Left kidney (tissue), 8 donors: ENCODE measurements around the gene LPAR1. TPM values are rescaled to one million over a fixed set of nuclear protein-coding genes. Genes with fewer than 3 reads are reported as not detected.
"Not testable (repeated sequence)": the region's sequence is repeated elsewhere in the genome, so short reads cannot be mapped to it uniquely, and the experiment has no call there.

ENCODE experiments used
- DNase-seq: peaks from one replicate; pipeline ENCODE4 v3.0.0-alpha.2; 2013
- long read RNA-seq, 8 donors: transcript quantifications; one replicate each; lab custom pipeline, GENCODE V29; 2026
- polyA plus RNA-seq: library from polyadenylated mRNA; unstranded; fragments of 120-200 nt; gene quantifications from one replicate; pipeline ENCODE4 v1.2.1, GENCODE V29; 2013; ENCODE audit not compliant: insufficient read length

LPAR1 gene, protein sequence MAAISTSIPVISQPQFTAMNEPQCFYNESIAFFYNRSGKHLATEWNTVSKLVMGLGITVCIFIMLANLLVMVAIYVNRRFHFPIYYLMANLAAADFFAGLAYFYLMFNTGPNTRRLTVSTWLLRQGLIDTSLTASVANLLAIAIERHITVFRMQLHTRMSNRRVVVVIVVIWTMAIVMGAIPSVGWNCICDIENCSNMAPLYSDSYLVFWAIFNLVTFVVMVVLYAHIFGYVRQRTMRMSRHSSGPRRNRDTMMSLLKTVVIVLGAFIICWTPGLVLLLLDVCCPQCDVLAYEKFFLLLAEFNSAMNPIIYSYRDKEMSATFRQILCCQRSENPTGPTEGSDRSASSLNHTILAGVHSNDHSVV
- 25.9 TPM for polyA plus RNA-seq
- long read RNA-seq, donor 1, partial matches to known transcripts = 18 of 27 reads
- long read RNA-seq, donor 1, other reads (novel, unspliced or antisense) = 6 of 27 reads
- long read RNA-seq, donor 2, partial matches to known transcripts = 0 of 1 reads
- long read RNA-seq, donor 2, other reads (novel, unspliced or antisense) = 0 of 1 reads
- long read RNA-seq, donor 3, partial matches to known transcripts = 0 of 1 reads
- long read RNA-seq, donor 3, other reads (novel, unspliced or antisense) = 0 of 1 reads
- long read RNA-seq, donor 4 = 0 reads
- long read RNA-seq, donor 5, partial matches to known transcripts = 8 of 10 reads
- long read RNA-seq, donor 5, other reads (novel, unspliced or antisense) = 0 of 10 reads
- long read RNA-seq, donor 6, partial matches to known transcripts = 6 of 13 reads
- long read RNA-seq, donor 6, other reads (novel, unspliced or antisense) = 5 of 13 reads
- long read RNA-seq, donor 7, partial matches to known transcripts = 9 of 19 reads
- long read RNA-seq, donor 7, other reads (novel, unspliced or antisense) = 6 of 19 reads
- long read RNA-seq, donor 8 = 0 reads

DNA sequence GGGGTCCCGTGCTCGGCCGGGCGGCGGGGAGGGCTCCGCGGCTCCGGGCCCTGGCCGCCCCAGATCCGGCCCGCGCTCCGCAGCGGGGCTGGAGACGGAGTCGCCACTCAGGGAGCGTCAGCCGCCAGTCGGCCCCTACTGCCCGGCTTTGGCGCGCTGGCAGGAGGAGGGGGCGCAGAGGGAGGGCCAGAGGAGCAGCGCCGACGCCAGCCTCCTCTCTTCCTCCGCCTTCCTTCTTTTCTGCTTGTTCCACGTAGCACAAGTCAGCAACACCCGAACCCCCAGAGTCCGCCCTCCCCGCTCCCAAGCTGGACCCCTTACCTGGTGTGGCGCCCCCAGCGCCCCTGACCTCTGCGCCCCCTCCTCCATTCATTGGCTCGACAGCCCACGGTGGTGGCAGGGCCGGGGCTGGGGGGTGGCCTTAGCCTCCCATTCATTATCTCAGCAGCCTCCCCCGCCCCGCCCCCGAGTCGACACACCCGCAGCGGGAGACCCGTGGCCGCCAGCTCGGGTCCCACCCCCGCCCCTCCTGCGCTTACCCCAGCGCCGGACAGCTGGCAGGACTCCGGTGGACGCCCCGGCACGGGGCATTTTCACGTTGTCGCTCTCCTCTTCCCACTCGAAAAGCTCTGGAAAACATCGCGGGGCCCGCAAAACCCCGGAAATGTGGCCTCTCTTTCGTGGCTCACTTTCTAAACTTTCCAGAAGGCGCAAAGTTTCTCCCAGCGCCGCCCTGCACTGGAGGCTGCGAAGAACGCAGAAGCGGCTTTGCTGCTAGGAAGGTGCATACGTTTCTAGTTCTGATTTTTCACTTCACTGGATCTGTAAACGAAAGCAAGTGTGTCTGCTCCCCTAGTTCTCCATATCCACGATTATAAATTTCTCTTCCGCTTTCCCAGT, at the start of gene LPAR1:
LPAR1 (minus strand) TSS at position 140 of the 900 bp plus-strand sequence. CDS start 66,353 bp downstream, outside the sequence.
- peak; percentile 58 for DNase-seq

DNA sequence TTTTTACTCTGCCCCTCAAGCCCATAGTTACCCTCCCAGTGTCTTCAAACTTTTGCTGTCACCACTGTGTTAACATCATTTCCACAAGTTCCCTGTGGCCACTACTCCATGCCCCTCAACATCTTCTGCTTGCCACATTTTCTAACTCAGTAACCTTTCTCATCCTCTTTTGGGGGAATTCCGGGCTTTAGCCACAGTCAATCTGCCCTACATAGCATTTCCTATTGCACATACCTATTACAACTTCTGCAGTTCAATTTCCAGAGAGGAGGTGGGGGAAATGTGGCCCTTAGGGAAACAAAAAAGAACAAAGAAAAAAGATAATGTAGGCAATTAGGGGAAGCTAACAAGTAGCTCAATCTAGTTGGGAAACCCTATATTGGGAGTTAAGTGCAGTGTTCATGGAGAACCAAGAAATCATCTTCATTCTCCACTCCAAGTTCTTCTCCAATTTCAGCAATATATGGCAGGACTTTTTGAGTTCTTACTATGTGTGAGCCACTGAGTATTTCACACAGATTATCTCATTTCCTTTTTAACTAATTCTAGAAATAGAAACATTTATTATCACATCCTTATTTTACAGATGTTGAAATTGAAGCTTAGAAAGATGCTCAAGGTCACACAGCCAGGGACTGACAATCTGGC, 40.2 kb upstream of the LPAR1 start:
- DNase-seq = no peak

DNA sequence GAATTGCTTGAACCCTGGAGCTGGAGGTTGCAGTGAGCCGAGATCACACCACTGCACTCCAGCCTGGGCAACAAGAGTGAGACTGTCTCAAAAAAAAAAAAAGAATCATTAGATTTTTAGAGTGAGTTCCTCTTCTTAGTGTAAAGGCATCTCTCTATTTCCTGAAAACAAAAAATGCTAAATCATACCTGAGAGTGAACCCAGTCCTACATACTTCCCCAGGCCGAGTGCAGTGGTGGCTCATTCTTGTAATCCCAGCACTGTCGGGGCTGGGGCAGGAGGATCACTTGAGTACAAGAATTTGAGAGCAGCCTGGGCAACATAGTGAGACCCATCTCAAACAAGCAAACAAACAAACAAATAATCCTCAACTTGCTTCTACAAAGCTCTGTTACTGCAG, 38.2 kb upstream of the LPAR1 start:
- DNase-seq = no peak

DNA sequence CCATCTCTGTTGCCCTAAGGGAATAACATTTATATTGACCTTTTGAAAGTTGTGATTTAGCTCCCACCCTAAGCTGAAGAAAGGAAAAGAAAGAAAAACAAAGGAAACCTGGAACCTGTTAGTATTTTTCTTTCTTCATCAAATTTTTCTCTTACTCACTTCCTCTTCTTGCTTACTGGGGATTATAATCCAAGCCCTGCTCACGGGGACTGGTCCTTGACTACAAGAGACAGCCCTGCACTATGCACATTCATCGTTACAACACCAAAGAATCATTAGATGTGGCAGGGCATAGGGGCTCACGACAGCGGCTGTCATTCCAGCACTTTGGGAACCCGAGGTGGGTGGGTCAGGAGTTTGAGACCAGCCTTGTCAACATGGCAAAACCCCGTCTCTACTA, 37.8 kb upstream of the LPAR1 start:
- DNase-seq = no peak

DNA sequence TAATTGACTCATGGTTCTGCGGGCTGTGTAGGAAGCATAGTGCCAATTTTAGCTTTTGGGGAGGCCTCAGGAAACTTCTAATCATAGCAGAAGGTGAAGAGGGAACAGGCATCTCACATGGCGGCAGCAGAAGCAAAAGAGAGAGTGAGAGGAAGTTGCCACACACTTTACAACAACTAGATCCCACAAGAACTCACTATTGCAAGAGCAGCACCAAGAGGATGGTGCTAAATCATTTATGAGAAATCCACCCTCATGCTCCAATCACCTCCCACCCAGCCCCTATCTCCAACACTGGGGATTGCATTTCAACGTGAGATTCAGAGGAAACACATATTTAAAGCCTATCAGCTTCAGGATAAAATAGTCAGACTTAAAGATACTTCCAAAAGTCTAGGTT, 36.1 kb upstream of the LPAR1 start:
- DNase-seq = no peak

DNA sequence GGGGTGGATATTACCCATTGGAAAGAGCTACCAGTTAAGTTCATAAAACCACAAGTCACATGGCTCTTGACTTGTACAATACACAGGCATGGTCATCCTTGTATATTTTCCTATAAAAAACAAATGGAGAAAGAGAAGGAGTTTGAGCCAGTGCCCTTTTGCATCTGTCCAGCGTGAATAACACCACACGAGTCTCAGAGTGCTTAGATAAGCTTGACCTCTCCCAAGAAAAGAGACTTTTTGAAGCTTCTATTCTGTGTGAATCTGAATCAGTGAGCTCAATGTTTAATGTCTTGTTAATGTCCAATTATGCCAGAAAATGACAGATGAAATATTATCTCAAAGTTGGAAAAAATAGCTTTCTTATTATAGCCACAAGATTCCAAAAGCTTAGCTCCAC, 30.9 kb upstream of the LPAR1 start:
- DNase-seq = no peak

DNA sequence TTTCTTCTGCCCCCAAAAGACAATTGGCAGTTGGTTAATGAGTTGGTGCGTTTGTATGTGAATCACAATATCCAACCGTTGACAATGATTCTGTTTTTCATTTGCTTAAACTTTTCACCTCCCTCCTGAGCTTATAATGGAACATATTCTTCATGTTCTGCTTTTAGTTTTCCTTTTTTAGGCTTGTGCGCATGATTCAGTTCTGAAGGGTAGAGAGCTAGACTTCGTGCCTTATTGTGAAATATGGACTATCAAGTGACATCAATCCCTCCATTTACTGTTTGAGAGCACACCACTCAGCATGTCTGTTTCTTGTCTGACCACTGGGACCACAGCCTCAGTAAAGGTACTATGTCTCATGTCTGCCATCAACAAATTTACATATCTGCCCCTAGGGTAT, 30.5 kb upstream of the LPAR1 start:
- no peak for DNase-seq

DNA sequence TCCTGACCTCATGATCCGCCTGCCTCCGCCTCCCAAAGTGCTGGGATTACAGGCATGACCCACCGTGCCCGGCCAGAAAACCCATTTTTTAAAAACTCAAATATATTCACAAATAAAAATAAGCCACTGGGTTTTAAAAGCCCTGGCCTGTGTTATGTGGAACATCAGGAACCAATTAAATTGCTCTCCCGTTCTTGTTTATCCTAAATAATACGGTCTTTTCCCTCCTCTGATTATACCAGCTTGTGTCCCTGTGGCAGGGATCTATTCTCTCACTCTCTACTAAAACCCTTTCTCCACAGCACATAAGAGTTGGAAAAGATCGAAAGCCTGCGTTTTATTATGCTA, 30.1 kb upstream of the LPAR1 start:
- no peak for DNase-seq

DNA sequence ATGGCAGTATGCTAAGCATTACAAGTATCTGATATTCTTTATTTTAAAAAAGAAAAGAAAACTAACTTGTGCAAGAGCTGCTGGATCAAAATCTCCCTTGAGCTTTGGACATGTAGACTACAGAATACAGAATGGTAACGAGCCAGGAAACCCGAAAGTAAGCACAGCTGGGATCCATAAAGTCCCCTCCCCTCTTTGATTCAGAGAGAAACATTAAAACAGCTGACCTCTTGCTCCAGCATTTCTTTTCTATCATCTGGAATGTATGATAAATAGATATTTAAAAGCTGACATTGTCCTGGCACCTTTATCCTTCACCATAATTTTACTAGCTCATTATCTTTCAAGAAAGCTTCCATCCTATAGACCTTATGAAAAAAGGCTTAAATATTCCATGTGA, 28.2 kb upstream of the LPAR1 start:
- peak; percentile 53 for DNase-seq

DNA sequence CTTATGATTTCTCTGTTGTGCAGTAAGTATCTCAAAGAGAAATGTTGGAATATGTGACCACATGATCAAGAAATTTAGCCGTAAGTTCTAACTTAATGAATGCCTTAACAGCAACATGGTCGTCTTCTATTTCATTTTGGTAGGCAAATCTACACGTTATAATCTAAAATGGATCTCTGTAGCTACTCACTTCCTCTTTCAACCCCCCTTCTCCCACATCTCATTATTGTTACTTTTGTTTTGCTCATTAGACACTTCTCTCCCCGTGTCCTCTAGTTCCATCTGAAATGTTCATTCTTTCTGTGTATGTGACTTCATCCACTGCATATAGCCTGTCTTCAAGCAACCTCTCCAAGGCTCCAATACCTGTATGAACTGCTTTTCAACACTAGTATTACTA, 27.1 kb upstream of the LPAR1 start:
- no peak for DNase-seq

DNA sequence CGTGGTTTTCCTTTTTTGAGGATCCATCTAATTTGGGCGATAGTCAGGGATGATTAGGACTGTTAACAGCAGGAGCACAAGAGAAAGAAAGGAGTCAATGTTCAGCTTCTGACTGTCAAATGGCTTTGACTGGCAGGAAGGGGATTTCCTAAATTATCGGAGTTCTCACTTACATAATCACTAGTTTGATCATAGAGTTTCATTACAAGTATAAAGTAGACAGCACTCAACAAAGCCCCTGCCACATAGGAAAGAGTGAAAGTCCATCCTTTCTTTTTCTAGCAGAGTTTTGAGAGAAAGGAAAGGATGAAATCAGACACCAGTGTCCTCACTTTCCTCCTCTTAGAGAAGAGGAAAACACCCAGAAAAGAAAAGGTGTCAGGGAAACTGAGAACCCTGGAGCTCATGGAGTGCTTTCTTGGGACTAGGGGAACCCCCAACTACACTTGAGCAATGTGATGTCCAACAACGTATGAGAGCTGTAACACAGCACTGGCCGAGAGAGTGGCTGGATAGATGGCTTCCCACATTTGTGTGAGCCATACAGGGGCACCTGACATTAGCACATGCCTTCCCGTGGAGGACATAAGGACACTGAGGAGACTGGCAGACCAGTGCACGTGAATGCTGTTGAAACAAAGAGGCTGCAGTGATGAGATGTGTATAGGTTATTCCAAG, 26.0 kb upstream of the LPAR1 start:
- no peak for DNase-seq

DNA sequence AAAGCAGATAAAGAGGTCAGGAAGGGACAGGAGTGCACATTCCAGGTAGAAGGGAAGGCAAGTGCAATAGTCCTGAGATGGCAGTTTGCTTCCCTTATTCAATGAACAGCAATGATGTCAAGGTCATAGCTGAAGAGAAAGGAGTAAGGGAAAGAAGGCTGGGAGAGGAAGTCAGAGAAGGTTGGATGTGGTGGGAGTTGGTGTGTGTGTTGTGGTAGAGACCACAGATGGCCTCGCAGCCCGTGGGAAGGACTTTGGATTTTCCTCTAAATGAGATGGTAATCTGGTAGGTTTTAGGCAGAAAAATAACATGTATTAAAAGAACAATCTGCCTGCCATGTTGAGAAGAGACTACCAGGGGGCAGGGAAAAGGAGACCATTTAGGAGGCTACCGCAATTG, 25.1 kb upstream of the LPAR1 start:
- DNase-seq = no peak

DNA sequence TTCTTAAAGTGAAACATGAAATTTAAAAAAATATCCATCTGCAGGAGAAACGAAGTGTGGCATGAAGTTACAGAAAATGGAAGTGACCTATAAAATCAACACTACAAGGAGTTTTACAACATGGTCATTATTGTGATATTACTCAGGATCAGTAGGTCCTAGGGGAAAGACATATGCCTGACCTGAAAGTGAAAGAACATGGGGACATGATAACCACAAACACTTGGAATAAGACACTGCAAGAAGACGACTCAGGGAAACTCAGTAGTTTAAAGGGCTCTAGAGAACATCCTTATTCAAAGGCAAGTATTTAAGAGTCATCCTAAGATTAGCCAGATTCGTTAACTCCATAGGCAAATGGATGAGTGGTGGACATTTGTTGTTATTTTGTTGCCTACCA, 19.9 kb upstream of the LPAR1 start:
- no peak for DNase-seq

DNA sequence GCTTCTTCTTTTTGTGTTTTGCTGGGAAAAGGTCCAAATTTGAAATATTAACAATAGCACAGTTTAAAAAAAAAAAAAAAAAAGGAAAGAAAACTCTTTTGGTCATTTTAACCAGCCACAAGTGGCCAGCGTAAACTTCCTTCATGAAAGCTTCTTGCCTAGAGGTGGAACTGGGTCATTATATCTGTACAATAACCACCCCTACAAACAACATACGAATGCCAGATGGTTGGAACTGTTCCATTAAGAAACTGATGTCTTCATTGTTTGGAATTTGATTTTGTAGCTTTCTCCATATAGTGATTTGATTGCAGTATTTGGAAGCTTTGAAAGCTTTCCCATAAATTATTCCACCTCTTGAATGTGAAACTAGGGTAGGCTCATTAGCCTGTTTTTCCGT, 18.3 kb upstream of the LPAR1 start:
- no peak for DNase-seq

DNA sequence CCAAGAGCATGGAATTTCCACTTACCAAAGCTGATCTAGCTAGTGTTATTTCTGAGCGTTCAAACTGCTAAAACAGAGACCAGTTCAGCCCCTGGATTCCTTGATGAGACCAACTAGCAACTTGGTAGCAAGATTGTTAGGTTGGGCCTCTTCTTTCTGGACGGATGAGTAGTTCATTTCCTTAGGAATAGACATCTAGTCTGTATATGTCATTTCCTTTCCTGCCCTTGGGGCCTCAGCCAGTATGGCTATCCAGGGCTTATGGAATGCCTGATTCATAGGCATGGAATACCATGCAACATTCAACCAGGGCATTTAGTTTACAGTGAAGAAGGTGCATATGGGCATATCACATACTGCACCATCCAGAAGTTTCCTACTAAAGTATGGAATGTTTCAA, 14.5 kb upstream of the LPAR1 start:
- DNase-seq = no peak

DNA sequence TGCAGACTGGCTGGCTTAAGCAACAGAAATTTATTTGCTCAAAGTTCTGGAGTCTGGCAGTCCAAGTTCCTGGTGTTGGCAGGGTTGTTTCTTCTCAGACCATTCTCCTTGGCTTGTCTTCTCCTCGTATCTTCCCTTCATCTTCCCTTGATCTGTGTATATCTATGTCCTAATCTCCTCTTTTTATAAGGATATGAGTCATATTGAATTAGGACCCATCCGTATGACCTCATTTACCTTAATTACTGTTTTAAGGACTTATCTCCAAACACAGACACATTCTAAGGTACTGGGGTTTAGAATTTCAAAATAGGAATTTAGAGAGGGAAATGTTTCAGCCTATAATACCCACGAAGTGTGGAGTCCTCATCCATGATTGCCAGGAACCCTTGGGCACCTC, 13.1 kb upstream of the LPAR1 start:
- no peak for DNase-seq

DNA sequence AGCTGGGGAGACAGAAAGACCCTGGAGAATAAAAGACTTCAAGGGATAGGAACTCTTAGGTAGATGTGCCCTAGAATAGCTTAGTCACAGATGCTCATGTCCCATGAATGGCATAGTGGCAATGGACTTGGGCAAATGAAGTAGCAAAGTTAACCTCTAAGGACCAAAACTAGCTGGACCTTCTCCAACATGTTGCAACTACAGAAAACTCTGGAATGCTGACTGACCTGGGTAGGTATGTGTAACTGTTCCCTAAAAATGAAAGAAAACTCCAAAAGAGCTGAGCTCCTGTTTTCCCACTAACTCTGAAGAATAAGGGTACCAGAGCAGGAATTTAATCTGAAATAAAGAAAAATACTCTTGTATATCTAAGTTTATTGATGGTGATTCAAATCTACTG, 12.5 kb upstream of the LPAR1 start:
- DNase-seq = no peak

DNA sequence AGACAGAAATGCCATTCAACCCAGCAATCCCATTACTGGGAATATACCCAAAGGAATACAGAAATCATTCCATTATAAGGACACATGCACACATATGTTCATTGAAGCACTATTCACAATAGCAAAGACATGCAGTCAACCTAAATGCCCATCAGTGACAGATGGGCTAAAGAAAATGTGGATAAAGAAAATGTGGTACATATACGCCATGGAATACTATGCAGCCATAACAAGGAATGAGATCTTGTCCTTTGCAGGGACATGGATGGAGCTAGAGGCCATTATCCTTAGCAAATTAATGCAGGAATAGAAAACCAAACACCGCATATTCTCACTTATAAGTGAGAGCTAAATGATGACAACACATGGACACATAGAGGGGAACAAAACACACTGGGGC, 9.0 kb upstream of the LPAR1 start:
- not testable (repeated sequence) for DNase-seq

DNA sequence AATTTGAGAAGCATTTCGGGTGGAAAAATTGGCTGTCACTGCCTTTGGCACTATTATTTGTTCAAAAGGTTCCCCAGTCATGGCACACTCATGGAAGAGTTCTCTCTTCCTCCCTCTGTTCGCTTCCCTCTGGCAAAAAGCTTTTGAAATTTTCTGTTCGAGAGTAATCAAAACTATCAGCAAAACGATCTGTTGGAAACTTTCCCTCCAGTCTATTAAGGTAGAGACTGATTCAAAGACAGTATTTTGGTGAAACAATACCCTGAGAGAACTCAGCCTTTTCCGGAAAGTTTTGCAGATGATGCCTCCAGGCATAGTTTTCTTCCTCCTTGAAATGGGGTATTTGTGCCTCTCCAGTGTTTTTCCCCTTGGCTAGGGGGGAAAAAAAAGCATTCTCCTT, 3.6 kb upstream of the LPAR1 start:
- DNase-seq = no peak

DNA sequence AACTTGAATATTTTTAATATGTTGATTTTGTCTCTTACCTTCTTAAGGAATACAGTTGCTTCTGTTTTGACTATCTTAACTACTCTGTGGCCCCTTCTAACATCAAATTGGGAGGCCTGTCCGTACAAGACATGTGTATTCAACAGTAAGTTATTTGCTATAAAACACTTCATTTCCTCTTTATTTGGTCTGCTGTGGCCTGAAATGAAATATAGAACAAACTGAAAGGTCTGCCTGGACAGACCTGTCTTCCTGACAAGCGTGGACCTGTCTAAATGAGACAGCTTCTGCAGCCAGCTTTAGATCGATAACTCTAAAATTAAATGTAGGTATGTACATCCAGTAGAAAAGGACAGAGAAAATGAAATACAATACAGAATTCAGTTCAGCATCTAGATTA, 2.2 kb upstream of the LPAR1 start:
- DNase-seq = no peak

DNA sequence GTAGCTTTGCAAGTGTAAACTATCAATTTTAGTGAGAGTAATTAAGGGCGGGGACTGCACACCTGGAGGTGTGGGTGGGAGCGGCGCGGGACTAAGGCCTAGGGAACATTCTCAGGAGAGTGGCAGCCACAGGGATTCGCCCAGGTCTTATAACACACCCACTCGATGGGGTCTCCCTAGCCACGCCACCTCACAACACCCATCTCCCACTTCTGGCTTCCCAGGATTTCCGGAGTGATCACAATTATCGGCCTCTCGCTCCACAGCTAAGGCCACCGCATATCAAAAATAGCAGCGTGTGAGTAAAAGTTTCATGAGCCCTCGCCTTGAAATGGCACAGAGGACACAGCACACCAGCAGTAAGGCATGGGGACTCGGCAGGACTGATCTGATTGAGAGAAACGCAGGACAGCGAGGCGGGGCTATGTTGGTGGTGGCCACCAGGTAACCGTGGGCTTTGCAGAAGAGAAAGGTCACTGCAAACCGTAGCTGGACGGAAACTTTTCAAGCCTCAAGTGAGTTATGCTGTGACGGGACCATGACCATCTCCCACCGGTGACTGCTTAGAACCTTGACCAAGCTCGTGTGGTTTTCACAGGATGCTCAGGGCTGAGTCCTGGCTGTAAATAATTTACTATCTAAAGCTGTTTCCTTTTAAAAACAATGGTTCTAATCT, 1.1 kb upstream of the LPAR1 start:
- peak; percentile 10 for DNase-seq
